HepG2 (cell line): Measurements from ENCODE around the gene S100P. TPM values are rescaled to one million over a fixed set of nuclear protein-coding genes. Genes with fewer than 3 reads are reported as not detected.
A peak's percentile ranks its signal among the peaks of the same experiment; 100 is the strongest.

Source experiments
- NCOA2 ChIP-seq: sonication (generic); formaldehyde crosslinking; IDR thresholded peaks from 2 replicates; pipeline ENCODE4 v1.8.0; 2022; ENCODE audit warnings: inconsistent platforms
- NR2C2 ChIP-seq: sonication (generic); formaldehyde crosslinking; IDR thresholded peaks from 2 replicates; pipeline ENCODE4 v1.4.0; 2020; ENCODE audit warnings: missing genetic modification reagents, mild to moderate bottlenecking, moderate library complexity, borderline replicate concordance
- POGK ChIP-seq: sonication (generic); formaldehyde crosslinking; conservative IDR thresholded peaks from 2 replicates; pipeline ENCODE4 v1.8.0; 2022; ENCODE audit warnings: mild to moderate bottlenecking, moderate library complexity, missing genetic modification reagents
- RELA ChIP-seq: sonication (generic); formaldehyde crosslinking; IDR thresholded peaks from 2 replicates; pipeline ENCODE4 v1.4.0; 2020; ENCODE audit warnings: missing genetic modification reagents
- REPIN1 ChIP-seq: sonication (generic); formaldehyde crosslinking; IDR thresholded peaks from 2 replicates; pipeline ENCODE4 v1.8.0; 2022; ENCODE audit warnings: missing genetic modification reagents, low read depth, mild to moderate bottlenecking, borderline replicate concordance
- RXRA ChIP-seq: sonication (generic); formaldehyde crosslinking; IDR thresholded peaks from 2 replicates; pipeline ENCODE4 v1.5.1; 2020; ENCODE audit warnings: missing genetic modification reagents
- SETDB1 ChIP-seq: sonication (generic); formaldehyde crosslinking; IDR thresholded peaks from 2 replicates; pipeline ENCODE4 v1.5.1; 2020; ENCODE audit warnings: missing genetic modification reagents, mild to moderate bottlenecking, borderline replicate concordance
- SP1 ChIP-seq, 2 experiments: fragments of 450-650 bp in 1 of 2; sonication (generic) in 1 of 2; formaldehyde crosslinking in 1 of 2; IDR thresholded peaks; 2 replicates each; pipeline versions ENCODE4 v1.4.0 to v1.6.1; 2016 to 2020; ENCODE audit warnings: missing genetic modification reagents in 1 of 2
- SP4 ChIP-seq: sonication (generic); formaldehyde crosslinking; IDR thresholded peaks from 2 replicates; pipeline ENCODE4 v1.8.1; 2023; ENCODE audit warnings: mild to moderate bottlenecking, missing genetic modification reagents
- SRY ChIP-seq: sonication (generic); formaldehyde crosslinking; IDR thresholded peaks from 2 replicates; pipeline ENCODE4 v1.8.0; 2022; ENCODE audit warnings: mild to moderate bottlenecking, missing genetic modification reagents
- TAF1 ChIP-seq: sonication (generic); formaldehyde crosslinking; IDR thresholded peaks from 2 replicates; pipeline ENCODE4 v1.4.0; 2020; ENCODE audit warnings: missing genetic modification reagents
- TFDP2 ChIP-seq: sonication (generic); formaldehyde crosslinking; IDR thresholded peaks from 2 replicates; pipeline ENCODE4 v1.4.0; 2020; ENCODE audit warnings: missing genetic modification reagents
- ZBTB3 ChIP-seq: sonication (generic); formaldehyde crosslinking; IDR thresholded peaks from 2 replicates; pipeline ENCODE4 v1.4.0; 2020; ENCODE audit warnings: low read depth, mild to moderate bottlenecking, moderate library complexity, missing genetic modification reagents, borderline replicate concordance
- ZBTB43 ChIP-seq: sonication (generic); formaldehyde crosslinking; conservative IDR thresholded peaks from 2 replicates; pipeline ENCODE4 v1.4.0; 2020; ENCODE audit warnings: missing genetic modification reagents
- ZMYM2 ChIP-seq: sonication (generic); formaldehyde crosslinking; IDR thresholded peaks from 2 replicates; pipeline ENCODE4 v1.8.0; 2022; ENCODE audit warnings: mild to moderate bottlenecking, missing genetic modification reagents
- ZNF101 ChIP-seq: sonication (generic); formaldehyde crosslinking; IDR thresholded peaks from 2 replicates; pipeline ENCODE4 v1.4.0; 2020; ENCODE audit warnings: mild to moderate bottlenecking, low read depth, missing genetic modification reagents, borderline replicate concordance
- ZNF333 ChIP-seq: sonication (generic); formaldehyde crosslinking; IDR thresholded peaks from 2 replicates; pipeline ENCODE4 v1.4.0; 2020; ENCODE audit warnings: mild to moderate bottlenecking, missing genetic modification reagents, borderline replicate concordance
- ZNF362 ChIP-seq: sonication (generic); formaldehyde crosslinking; IDR thresholded peaks from 2 replicates; pipeline ENCODE4 v1.4.0; 2020; ENCODE audit warnings: missing genetic modification reagents, mild to moderate bottlenecking, borderline replicate concordance
- ZNF383 ChIP-seq: sonication (generic); formaldehyde crosslinking; IDR thresholded peaks from 2 replicates; pipeline ENCODE4 v1.4.0; 2020; ENCODE audit warnings: missing genetic modification reagents, mild to moderate bottlenecking, borderline replicate concordance
- ZNF549 ChIP-seq: sonication (generic); formaldehyde crosslinking; IDR thresholded peaks from 2 replicates; pipeline ENCODE4 v1.5.0; 2020; ENCODE audit warnings: missing genetic modification reagents
- ZNF678 ChIP-seq: sonication (generic); formaldehyde crosslinking; IDR thresholded peaks from 2 replicates; pipeline ENCODE4 v1.4.0; 2020; ENCODE audit warnings: mild to moderate bottlenecking, missing genetic modification reagents
- ZNF841 ChIP-seq: sonication (generic); formaldehyde crosslinking; IDR thresholded peaks from 2 replicates; pipeline ENCODE4 v1.8.1; 2023; ENCODE audit warnings: missing genetic modification reagents, borderline replicate concordance
- ZNF883 ChIP-seq: sonication (generic); formaldehyde crosslinking; IDR thresholded peaks from 2 replicates; pipeline ENCODE4 v1.5.1; 2020; ENCODE audit warnings: mild to moderate bottlenecking, missing genetic modification reagents; ENCODE audit errors: not compliant biosample characterization
- ZSCAN9 ChIP-seq: IDR thresholded peaks from 2 replicates; pipeline ENCODE4 v1.6.1; 2016; ENCODE audit warnings: borderline replicate concordance
- polyA plus RNA-seq, 8 experiments: library from polyadenylated mRNA; depleted of rRNA in 3 of 8; stranded (reverse) in 7 of 8; unstranded in 1 of 8; fragments of >200 nt; fragmentation: Illumina TruSeq in 4 of 8; extraction: Trizol in 4 of 8; gene quantifications; 2 replicates each; pipeline versions ENCODE4 v1.2.1 to v1.2.3, GENCODE V29; 2011 to 2016; ENCODE audit warnings: low read depth in 4 of 8, missing spikeins in 1 of 8, mixed read lengths in 1 of 8; ENCODE audit not compliant: insufficient read depth in 1 of 8
- total RNA-seq, 5 experiments: library from RNA; depleted of rRNA; stranded (reverse); fragments of >200 nt; fragmentation: Illumina TruSeq; extraction: Trizol; gene quantifications; 2 replicates each; pipeline ENCODE4 v1.2.3, GENCODE V29; 2016; ENCODE audit warnings: low read depth in 1 of 5

S100P gene
- total and polyA plus RNA-seq, 2 of the 13 experiments (the other 11 are each of a cell fraction or from before 2014, with no cell fraction given) = 278 to 1,649 TPM

GRCh38 chr4:6687947-6688878 is 5.5 kb upstream of the S100P start (continued):
- 0 out of 2 replicates have a peak, but pooled peaks have one; percentile 30 for TF ChIP-seq POGK (CRISPR knock-in tag)
- no peak for TF ChIP-seq ZNF549
- no peak for TF ChIP-seq ZSCAN9 (CRISPR knock-in tag)
- no peak for TF ChIP-seq ZNF101
- TF ChIP-seq TFDP2 = no peak
- 0 out of 2 replicates have a peak, but pooled peaks have one; percentile 20 for TF ChIP-seq REPIN1 (CRISPR knock-in tag)
- no peak for TF ChIP-seq SRY (CRISPR knock-in tag)
- 0 out of 2 replicates have a peak, but pooled peaks have one; percentile 71 for TF ChIP-seq ZBTB3
- no peak for TF ChIP-seq ZNF362 (CRISPR knock-in tag)
- no peak for TF ChIP-seq ZNF678 (CRISPR knock-in tag)
- TF ChIP-seq TAF1 = no peak
- no peak for TF ChIP-seq RELA (CRISPR knock-in tag)
- TF ChIP-seq ZMYM2 (CRISPR knock-in tag) = no peak
- TF ChIP-seq ZBTB43 = no peak
- TF ChIP-seq ZNF841 (CRISPR knock-in tag) = no peak
- no peak; the same call in 1 of the 2 replicates for TF ChIP-seq RXRA
- no peak for TF ChIP-seq SP1 (IDR thresholded peaks at IDR 0.05)
- no peak for TF ChIP-seq SP1 (CRISPR knock-in tag; IDR thresholded peaks at IDR 0.05)
- no peak for TF ChIP-seq ZNF883
- TF ChIP-seq ZNF383 (CRISPR knock-in tag) = peak; percentile 48; the same call in 1 of the 2 replicates
- no peak for TF ChIP-seq SP4 (CRISPR knock-in tag)
- no peak for TF ChIP-seq NR2C2
- no peak for TF ChIP-seq NCOA2 (CRISPR knock-in tag)
- TF ChIP-seq SETDB1 (CRISPR knock-in tag) = no peak
- no peak for TF ChIP-seq ZNF333 (CRISPR knock-in tag)
